GM23338 (cell line): ENCODE results near the gene CARMIL1.

Experiments used
- CREB1 ChIP-seq: fragments of 250-450 bp; sonication (Bioruptor Pico); IDR thresholded peaks from 2 replicates; pipeline ENCODE4 v1.5.0; 2020; ENCODE audit warnings: low read depth, mild to moderate bottlenecking, moderate library complexity
- EZH2 ChIP-seq: fragments of 200-600 bp; sonication (generic); IDR thresholded peaks from one replicate; pipeline ENCODE4 v1.8.0; 2017; ENCODE audit warnings: antibody characterized with exemption, mild to moderate bottlenecking, low read depth; ENCODE audit not compliant: unreplicated experiment
- EZH2phosphoT487 ChIP-seq: fragments of 200-600 bp; sonication (generic); IDR thresholded peaks from one replicate; pipeline ENCODE4 v1.8.1; 2018; ENCODE audit warnings: antibody characterized with exemption; ENCODE audit not compliant: unreplicated experiment
- POLR2AphosphoS5 ChIP-seq: IDR thresholded peaks from 2 replicates; pipeline ENCODE4 v1.6.1; 2016; ENCODE audit warnings: antibody characterized with exemption, low read depth
- TF ChIP-seq, protein P1 (sequence below), 2 experiments: fragments of 200-600 bp in 1 of 2; sonication (generic) in 1 of 2; conservative IDR thresholded peaks; 2 replicates each; pipeline versions ENCODE4 v1.5.1 to v1.6.1; 2016 to 2017; ENCODE audit warnings: antibody characterized with exemption in 2 of 2, low read depth in 2 of 2, mild to moderate bottlenecking in 2 of 2, moderate library complexity in 1 of 2
- TF ChIP-seq, protein P2 (sequence below): IDR thresholded peaks from 2 replicates; pipeline ENCODE4 v1.6.1; 2016; ENCODE audit warnings: antibody characterized with exemption
- TF ChIP-seq, protein P3 (sequence below): IDR thresholded peaks from one replicate; pipeline ENCODE4 v1.6.1; 2018; ENCODE audit warnings: antibody characterized with exemption; ENCODE audit not compliant: unreplicated experiment
- TF ChIP-seq, protein P4 (sequence below): fragments of 250-450 bp; sonication (Bioruptor Pico); IDR thresholded peaks from 2 replicates; pipeline ENCODE4 v1.5.0; 2020; ENCODE audit warnings: mild to moderate bottlenecking, moderate library complexity

DNA sequence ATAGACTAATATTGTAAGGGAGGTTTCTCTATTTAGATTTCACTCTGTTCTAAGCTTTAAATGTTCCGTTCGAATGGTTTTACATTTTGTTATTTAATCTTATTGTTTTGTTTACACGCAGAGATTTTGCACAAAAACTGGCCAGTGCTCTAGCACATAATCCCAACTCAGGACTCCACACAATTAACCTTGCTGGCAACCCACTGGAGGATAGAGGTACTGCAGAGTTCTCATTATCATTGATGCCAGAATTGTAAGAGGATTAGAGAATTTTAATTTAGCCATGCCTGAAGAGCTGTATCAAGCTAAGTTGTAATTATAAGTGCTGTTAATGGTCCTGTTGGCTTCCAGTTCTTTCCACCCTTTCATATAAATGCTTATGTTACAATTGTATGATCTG lies 193.1 kb downstream of the CARMIL1 start:
- TF ChIP-seq, protein P1, sequence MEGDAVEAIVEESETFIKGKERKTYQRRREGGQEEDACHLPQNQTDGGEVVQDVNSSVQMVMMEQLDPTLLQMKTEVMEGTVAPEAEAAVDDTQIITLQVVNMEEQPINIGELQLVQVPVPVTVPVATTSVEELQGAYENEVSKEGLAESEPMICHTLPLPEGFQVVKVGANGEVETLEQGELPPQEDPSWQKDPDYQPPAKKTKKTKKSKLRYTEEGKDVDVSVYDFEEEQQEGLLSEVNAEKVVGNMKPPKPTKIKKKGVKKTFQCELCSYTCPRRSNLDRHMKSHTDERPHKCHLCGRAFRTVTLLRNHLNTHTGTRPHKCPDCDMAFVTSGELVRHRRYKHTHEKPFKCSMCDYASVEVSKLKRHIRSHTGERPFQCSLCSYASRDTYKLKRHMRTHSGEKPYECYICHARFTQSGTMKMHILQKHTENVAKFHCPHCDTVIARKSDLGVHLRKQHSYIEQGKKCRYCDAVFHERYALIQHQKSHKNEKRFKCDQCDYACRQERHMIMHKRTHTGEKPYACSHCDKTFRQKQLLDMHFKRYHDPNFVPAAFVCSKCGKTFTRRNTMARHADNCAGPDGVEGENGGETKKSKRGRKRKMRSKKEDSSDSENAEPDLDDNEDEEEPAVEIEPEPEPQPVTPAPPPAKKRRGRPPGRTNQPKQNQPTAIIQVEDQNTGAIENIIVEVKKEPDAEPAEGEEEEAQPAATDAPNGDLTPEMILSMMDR (conservative IDR thresholded peaks at IDR 0.05; ENCODE audit: low read depth in 2 of 2) = peak in 1 of 2 experiments; percentile 25; a peak in 1 of 4 replicates
- TF ChIP-seq POLR2AphosphoS5 (no peak), EZH2phosphoT487 (no peak), CREB1 (CRISPR knock-in tag) (no peak), EZH2 (no peak)
- TF ChIP-seq, protein P2, sequence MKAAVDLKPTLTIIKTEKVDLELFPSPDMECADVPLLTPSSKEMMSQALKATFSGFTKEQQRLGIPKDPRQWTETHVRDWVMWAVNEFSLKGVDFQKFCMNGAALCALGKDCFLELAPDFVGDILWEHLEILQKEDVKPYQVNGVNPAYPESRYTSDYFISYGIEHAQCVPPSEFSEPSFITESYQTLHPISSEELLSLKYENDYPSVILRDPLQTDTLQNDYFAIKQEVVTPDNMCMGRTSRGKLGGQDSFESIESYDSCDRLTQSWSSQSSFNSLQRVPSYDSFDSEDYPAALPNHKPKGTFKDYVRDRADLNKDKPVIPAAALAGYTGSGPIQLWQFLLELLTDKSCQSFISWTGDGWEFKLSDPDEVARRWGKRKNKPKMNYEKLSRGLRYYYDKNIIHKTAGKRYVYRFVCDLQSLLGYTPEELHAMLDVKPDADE = no peak
- TF ChIP-seq, protein P3, sequence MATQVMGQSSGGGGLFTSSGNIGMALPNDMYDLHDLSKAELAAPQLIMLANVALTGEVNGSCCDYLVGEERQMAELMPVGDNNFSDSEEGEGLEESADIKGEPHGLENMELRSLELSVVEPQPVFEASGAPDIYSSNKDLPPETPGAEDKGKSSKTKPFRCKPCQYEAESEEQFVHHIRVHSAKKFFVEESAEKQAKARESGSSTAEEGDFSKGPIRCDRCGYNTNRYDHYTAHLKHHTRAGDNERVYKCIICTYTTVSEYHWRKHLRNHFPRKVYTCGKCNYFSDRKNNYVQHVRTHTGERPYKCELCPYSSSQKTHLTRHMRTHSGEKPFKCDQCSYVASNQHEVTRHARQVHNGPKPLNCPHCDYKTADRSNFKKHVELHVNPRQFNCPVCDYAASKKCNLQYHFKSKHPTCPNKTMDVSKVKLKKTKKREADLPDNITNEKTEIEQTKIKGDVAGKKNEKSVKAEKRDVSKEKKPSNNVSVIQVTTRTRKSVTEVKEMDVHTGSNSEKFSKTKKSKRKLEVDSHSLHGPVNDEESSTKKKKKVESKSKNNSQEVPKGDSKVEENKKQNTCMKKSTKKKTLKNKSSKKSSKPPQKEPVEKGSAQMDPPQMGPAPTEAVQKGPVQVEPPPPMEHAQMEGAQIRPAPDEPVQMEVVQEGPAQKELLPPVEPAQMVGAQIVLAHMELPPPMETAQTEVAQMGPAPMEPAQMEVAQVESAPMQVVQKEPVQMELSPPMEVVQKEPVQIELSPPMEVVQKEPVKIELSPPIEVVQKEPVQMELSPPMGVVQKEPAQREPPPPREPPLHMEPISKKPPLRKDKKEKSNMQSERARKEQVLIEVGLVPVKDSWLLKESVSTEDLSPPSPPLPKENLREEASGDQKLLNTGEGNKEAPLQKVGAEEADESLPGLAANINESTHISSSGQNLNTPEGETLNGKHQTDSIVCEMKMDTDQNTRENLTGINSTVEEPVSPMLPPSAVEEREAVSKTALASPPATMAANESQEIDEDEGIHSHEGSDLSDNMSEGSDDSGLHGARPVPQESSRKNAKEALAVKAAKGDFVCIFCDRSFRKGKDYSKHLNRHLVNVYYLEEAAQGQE = no peak
- TF ChIP-seq, protein P4, sequence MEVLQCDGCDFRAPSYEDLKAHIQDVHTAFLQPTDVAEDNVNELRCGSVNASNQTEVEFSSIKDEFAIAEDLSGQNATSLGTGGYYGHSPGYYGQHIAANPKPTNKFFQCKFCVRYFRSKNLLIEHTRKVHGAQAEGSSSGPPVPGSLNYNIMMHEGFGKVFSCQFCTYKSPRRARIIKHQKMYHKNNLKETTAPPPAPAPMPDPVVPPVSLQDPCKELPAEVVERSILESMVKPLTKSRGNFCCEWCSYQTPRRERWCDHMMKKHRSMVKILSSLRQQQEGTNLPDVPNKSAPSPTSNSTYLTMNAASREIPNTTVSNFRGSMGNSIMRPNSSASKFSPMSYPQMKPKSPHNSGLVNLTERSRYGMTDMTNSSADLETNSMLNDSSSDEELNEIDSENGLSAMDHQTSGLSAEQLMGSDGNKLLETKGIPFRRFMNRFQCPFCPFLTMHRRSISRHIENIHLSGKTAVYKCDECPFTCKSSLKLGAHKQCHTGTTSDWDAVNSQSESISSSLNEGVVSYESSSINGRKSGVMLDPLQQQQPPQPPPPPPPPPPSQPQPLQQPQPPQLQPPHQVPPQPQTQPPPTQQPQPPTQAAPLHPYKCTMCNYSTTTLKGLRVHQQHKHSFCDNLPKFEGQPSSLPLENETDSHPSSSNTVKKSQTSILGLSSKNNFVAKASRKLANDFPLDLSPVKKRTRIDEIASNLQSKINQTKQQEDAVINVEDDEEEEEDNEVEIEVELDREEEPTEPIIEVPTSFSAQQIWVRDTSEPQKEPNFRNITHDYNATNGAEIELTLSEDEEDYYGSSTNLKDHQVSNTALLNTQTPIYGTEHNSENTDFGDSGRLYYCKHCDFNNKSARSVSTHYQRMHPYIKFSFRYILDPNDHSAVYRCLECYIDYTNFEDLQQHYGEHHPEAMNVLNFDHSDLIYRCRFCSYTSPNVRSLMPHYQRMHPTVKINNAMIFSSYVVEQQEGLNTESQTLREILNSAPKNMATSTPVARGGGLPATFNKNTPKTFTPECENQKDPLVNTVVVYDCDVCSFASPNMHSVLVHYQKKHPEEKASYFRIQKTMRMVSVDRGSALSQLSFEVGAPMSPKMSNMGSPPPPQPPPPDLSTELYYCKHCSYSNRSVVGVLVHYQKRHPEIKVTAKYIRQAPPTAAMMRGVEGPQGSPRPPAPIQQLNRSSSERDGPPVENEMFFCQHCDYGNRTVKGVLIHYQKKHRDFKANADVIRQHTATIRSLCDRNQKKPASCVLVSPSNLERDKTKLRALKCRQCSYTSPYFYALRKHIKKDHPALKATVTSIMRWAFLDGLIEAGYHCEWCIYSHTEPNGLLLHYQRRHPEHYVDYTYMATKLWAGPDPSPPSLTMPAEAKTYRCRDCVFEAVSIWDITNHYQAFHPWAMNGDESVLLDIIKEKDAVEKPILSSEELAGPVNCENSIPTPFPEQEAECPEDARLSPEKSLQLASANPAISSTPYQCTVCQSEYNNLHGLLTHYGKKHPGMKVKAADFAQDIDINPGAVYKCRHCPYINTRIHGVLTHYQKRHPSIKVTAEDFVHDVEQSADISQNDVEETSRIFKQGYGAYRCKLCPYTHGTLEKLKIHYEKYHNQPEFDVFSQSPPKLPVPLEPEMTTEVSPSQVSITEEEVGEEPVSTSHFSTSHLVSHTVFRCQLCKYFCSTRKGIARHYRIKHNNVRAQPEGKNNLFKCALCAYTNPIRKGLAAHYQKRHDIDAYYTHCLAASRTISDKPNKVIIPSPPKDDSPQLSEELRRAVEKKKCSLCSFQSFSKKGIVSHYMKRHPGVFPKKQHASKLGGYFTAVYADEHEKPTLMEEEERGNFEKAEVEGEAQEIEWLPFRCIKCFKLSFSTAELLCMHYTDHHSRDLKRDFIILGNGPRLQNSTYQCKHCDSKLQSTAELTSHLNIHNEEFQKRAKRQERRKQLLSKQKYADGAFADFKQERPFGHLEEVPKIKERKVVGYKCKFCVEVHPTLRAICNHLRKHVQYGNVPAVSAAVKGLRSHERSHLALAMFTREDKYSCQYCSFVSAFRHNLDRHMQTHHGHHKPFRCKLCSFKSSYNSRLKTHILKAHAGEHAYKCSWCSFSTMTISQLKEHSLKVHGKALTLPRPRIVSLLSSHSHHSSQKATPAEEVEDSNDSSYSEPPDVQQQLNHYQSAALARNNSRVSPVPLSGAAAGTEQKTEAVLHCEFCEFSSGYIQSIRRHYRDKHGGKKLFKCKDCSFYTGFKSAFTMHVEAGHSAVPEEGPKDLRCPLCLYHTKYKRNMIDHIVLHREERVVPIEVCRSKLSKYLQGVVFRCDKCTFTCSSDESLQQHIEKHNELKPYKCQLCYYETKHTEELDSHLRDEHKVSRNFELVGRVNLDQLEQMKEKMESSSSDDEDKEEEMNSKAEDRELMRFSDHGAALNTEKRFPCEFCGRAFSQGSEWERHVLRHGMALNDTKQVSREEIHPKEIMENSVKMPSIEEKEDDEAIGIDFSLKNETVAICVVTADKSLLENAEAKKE (CRISPR knock-in tag) = no peak
